Measurements from ENCODE around the gene WDR1.

The WDR1 gene

DNA sequence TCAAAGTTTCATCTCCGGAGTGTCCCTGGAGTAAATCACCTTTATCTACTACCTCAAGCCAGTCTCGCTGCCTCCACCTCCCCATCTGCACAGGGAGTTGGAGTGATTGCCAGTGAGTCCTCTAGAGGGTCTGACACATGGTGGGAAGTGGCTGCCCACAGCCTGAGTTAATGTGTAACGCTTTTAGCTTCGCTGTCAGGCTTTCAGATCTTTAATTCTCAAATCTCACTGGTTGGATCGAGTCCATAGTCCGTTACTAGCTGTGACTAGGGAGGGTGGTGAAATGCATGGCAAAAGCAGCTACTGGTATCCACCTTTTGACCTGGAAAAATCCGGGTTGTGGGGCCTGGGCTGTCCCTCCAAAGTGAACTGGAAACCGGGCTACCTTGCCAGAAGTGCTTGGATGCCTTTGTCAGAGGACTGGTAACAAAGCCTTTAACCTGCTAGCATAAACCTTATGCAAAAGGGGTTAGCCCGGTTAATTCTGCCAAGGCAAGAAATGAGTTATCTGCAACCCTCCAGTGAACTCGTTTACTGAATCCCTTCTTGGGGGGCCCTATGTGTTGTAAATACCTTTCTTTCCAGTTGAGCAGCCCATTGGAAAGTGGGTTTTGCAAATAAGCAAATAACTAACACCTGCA, 5.1 kb upstream of the WDR1 start:
- Histone ChIP-seq H3K9ac (ENCODE audit: low read length in 5 of 5) (no peak overlapping the region), H3K27ac (ENCODE audit: low read depth, low read length) (no peak overlapping the region), H3K4me1 (ENCODE audit: control insufficient read depth in 5 of 5, insufficient read depth in 5 of 5, low read length in 5 of 5) (peaks cover 3 to 35% (median 16%) of the 10 kb centered on the region in 5 donors)

DNA sequence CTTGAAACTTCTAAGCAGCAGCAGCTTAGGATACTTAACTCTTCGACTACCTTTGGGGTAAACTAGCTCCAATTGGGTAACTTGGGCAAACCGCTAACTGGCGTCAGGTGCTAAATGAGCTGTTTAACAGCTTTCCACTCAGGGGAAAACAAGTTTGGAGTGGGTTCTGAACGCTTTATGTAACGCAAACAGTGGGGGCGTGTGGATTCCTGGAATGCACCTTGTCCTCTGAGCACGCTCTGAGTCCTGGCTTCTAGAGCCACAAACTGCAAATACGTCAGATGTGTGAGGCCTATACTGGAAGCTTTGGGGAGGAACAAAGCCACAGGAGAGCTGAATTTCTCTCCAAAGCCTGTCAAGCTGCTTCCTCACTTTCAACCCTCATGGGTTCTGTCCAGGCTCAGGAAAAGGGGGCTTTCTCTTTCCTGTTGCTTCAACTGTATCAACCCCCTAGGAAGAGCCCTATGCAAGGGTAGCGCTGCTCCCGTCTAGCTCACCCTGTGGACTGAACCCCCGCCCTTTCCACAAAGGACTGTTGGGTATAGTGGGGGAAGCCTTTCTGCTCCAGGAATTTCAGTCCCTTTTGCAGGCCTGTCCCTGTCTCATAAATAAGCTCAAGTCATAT, 4.5 kb upstream of the WDR1 start:
- H3K9ac ChIP-seq (ENCODE audit: low read length in 5 of 5), result no peak overlapping the region
- no peak overlapping the region for H3K27ac ChIP-seq (ENCODE audit: low read depth, low read length)
- no peaks in the 10 kb centered on the region for H3K36me3 ChIP-seq (ENCODE audit: control insufficient read depth in 5 of 5, insufficient read depth in 5 of 5, low read length in 5 of 5)
- H3K27me3 ChIP-seq (ENCODE audit: control insufficient read depth in 5 of 5, insufficient read depth in 4 of 5, low read length in 5 of 5), result no peaks in the 10 kb centered on the region
- H3K4me1 ChIP-seq (ENCODE audit: control insufficient read depth in 5 of 5, insufficient read depth in 5 of 5, low read length in 5 of 5), result peaks cover 3 to 35% (median 16%) of the 10 kb centered on the region in 5 donors
- no peaks in the 10 kb centered on the region for H3K9me3 ChIP-seq (ENCODE audit: control insufficient read depth in 5 of 5, low read length in 5 of 5)
- no peak overlapping the region for H3K4me3 ChIP-seq (ENCODE audit: low read depth in 1 of 5, low read length in 5 of 5)

More for the DNA sequence above, 5.1 kb upstream of the WDR1 start:
- H3K4me3 ChIP-seq (ENCODE audit: low read depth in 1 of 5, low read length in 5 of 5), result no peak overlapping the region
- no peaks in the 10 kb centered on the region for H3K36me3 ChIP-seq (ENCODE audit: control insufficient read depth in 5 of 5, insufficient read depth in 5 of 5, low read length in 5 of 5)
- no peaks in the 10 kb centered on the region for H3K9me3 ChIP-seq (ENCODE audit: control insufficient read depth in 5 of 5, low read length in 5 of 5)
- H3K27me3 ChIP-seq (ENCODE audit: control insufficient read depth in 5 of 5, insufficient read depth in 4 of 5, low read length in 5 of 5), result no peaks in the 10 kb centered on the region

GRCh38 chr4:10119773-10120172, 3.2 kb upstream of the WDR1 start:
- no peak overlapping the region for H3K9ac ChIP-seq (ENCODE audit: low read length in 5 of 5)
- no peaks in the 10 kb centered on the region for H3K27me3 ChIP-seq (ENCODE audit: control insufficient read depth in 5 of 5, insufficient read depth in 4 of 5, low read length in 5 of 5)

DNA sequence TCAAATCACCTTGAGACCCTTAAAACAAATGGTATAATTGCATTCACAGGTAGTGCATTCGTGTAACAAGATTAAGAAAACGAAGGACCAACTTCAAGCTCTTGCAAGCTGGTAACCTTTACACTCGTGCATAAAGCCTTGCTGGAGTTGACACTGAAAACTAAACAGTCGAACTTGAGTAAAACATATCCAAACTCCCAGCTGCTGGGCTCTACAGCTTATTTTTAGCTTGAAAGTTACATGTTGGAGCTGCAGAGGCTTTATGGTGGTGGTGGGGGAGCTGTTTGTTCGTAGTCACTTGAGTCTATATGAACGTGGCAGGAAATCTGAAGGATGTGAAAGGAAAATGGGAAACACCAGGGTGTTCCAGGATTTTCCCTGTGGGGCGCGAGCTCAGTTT, 2.7 kb upstream of the WDR1 start:
- no peak overlapping the region for H3K27ac ChIP-seq (ENCODE audit: low read depth, low read length)

More at GRCh38 chr4:10119773-10120172, 3.2 kb upstream of the WDR1 start:
- H3K36me3 ChIP-seq (ENCODE audit: control insufficient read depth in 5 of 5, insufficient read depth in 5 of 5, low read length in 5 of 5), result peaks cover 0 to 4% (median 1%) of the 10 kb centered on the region in 5 donors
- H3K27ac ChIP-seq (ENCODE audit: low read depth, low read length), result no peak overlapping the region
- H3K4me3 ChIP-seq (ENCODE audit: low read depth in 1 of 5, low read length in 5 of 5), result no peak overlapping the region
- no peaks in the 10 kb centered on the region for H3K9me3 ChIP-seq (ENCODE audit: control insufficient read depth in 5 of 5, low read length in 5 of 5)
- peaks cover 10 to 47% (median 29%) of the 10 kb centered on the region in 5 donors for H3K4me1 ChIP-seq (ENCODE audit: control insufficient read depth in 5 of 5, insufficient read depth in 5 of 5, low read length in 5 of 5)

DNA sequence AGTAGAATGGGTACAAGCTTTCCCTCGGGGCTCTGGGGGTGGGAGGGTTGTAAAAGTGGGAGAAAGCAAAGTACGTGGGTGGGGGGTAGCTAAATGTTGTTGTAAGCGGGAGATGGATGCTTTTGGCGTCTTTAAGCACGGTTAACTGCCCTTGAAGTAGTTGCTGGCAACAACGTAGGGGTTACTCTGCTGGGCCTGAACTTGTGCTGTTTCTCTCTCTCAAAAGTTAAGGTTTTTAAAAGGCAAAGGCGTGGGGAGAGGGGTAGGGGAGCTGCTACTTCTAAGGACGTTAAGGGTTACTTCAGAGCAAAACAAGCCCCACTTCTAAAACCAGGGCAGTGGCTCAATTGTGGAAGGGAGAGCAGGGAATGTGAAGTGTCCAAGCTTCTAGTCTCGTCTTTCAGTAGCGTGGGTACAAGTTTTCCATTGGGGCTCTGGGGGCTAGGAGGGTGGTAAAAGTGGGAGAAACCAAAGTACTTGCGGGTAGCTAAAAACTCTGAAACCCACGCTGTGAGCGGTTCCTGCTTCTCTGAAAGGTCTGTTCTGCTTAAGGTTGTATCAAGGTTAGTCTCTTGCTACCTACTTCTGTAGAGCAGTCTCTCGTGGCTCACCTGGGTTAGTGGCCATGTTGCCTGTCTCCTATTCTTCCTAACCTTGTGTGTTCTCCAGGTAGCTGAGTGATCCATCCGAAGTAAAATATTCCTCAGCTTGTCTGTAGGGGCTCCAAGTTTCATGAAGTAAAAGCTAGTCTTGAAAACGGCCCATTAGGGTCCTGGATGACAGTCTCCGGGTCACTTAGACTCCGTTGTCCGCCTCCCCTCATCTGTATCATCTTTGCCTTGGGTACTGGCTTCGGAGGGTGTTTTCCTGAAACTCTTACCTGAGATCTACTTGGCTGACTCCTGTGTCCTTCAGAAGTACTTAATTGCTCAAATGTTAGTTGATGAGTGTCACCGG, 1.7 kb upstream of the WDR1 start:
- H3K4me1 ChIP-seq (ENCODE audit: control insufficient read depth in 5 of 5, insufficient read depth in 5 of 5, low read length in 5 of 5), result peaks cover 9 to 46% (median 33%) of the 10 kb centered on the region in 5 donors
- peak overlapping the region in 1 of 5 donors; percentile 76 for H3K4me3 ChIP-seq (ENCODE audit: low read depth in 1 of 5, low read length in 5 of 5)
- peaks cover 0 to 18% (median 16%) of the 10 kb centered on the region in 5 donors for H3K36me3 ChIP-seq (ENCODE audit: control insufficient read depth in 5 of 5, insufficient read depth in 5 of 5, low read length in 5 of 5)
- H3K9ac ChIP-seq (ENCODE audit: low read length in 5 of 5), result peak overlapping the region in 2 of 5 donors; percentile 87 to 89
- H3K27me3 ChIP-seq (ENCODE audit: control insufficient read depth in 5 of 5, insufficient read depth in 4 of 5, low read length in 5 of 5), result no peaks in the 10 kb centered on the region
- H3K27ac ChIP-seq (ENCODE audit: low read depth, low read length), result peak overlapping the region; percentile 93
- no peaks in the 10 kb centered on the region for H3K9me3 ChIP-seq (ENCODE audit: control insufficient read depth in 5 of 5, low read length in 5 of 5)

More for the DNA sequence above, 2.7 kb upstream of the WDR1 start:
- Histone ChIP-seq H3K27me3 (ENCODE audit: control insufficient read depth in 5 of 5, insufficient read depth in 4 of 5, low read length in 5 of 5) (no peaks in the 10 kb centered on the region), H3K4me3 (ENCODE audit: low read depth in 1 of 5, low read length in 5 of 5) (no peak overlapping the region), H3K9ac (ENCODE audit: low read length in 5 of 5) (no peak overlapping the region), H3K36me3 (ENCODE audit: control insufficient read depth in 5 of 5, insufficient read depth in 5 of 5, low read length in 5 of 5) (peaks cover 0 to 9% (median 6%) of the 10 kb centered on the region in 5 donors), H3K9me3 (ENCODE audit: control insufficient read depth in 5 of 5, low read length in 5 of 5) (no peaks in the 10 kb centered on the region), H3K4me1 (ENCODE audit: control insufficient read depth in 5 of 5, insufficient read depth in 5 of 5, low read length in 5 of 5) (peaks cover 10 to 48% (median 32%) of the 10 kb centered on the region in 5 donors)

DNA sequence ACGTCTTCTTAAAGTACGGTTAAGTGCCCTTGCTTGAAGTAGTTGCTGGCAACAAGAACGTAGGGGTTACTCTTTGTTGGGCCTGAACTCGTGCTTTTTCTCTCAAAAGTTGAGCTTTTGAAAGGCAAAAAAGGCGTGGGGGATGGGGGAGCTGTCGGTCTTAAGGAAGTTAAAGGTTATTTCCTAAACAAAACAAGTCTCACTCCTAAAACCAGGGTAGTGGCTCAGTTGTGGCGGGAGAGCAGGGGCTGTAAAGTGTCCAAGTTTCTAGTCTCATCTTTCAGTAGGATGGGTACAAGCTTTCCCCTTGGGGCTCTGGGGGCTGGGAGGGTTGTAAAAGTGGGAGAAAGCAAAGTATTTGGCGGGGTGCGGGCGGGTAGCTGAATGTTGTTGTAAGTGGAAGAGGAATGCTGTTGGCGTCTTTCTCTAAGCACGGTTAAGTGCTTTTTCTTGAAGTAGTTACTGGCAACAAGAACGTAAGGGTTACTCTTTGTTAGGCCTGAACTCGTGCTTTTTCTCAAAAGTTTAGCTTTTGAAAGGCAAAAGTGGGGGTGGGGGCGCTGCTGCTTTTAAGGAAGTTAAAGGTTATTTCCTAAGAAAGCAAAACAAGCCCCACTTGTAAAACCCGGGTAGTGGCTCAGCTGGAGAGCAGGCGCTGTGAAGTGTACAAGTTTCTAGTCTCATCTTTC, 904 bp upstream of the WDR1 start:
- Histone ChIP-seq H3K27ac (ENCODE audit: low read depth, low read length) (peak overlapping the region; percentile 93), H3K27me3 (ENCODE audit: control insufficient read depth in 5 of 5, insufficient read depth in 4 of 5, low read length in 5 of 5) (no peaks in the 10 kb centered on the region), H3K9ac (ENCODE audit: low read length in 5 of 5) (peak overlapping the region; percentile 21 to 89 (median 86)), H3K36me3 (ENCODE audit: control insufficient read depth in 5 of 5, insufficient read depth in 5 of 5, low read length in 5 of 5) (peaks cover 0 to 26% (median 24%) of the 10 kb centered on the region in 5 donors), H3K9me3 (ENCODE audit: control insufficient read depth in 5 of 5, low read length in 5 of 5) (no peaks in the 10 kb centered on the region), H3K4me3 (ENCODE audit: low read depth in 1 of 5, low read length in 5 of 5) (peak overlapping the region; percentile 73 to 76 (median 74)), H3K4me1 (ENCODE audit: control insufficient read depth in 5 of 5, insufficient read depth in 5 of 5, low read length in 5 of 5) (peaks cover 9 to 44% (median 33%) of the 10 kb centered on the region in 5 donors)

DNA sequence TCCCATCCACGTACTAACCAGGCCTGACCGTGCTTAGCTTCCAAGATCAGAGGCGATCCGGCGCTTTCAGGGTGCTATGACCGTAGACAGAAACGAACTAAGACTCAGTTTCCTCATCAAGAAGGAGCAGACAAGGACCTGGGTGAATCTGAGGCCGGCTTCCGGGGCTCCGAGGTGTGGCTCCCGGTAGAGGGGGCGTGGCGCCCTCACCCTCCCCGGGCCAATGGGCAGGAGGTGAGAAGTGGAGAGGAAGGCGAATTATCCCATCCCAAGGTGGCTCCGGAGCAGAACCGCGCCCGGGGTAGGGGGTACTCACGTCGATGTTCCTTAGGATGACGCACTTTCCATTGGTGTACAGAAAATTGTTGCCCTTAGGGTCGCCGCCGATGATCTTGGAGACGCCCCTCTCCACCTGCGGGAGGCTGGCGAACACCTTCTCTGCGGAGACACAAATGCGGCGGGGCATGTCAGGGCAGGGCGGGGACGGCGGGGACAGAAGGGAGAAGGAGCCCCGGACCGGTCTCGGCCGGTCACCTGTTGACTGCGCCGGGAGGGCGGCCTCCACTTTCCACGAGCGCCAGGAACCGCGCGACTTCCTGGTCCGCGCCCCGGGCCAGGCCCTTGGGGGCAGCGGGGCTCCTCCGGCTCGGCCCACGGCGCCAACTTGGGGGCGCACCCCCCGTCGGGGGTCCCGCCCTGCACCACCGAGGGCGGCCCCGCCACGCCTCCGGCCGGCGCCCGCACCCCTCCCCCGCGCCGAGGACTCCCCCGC, 616 bp downstream of the WDR1 start:
- Histone ChIP-seq H3K27ac (ENCODE audit: low read depth, low read length) (peak overlapping the region; percentile 93), H3K4me3 (ENCODE audit: low read depth in 1 of 5, low read length in 5 of 5) (peak overlapping the region; percentile 75 to 89 (median 82)), H3K9ac (ENCODE audit: low read length in 5 of 5) (peak overlapping the region; percentile 38 to 77 (median 69)), H3K36me3 (ENCODE audit: control insufficient read depth in 5 of 5, insufficient read depth in 5 of 5, low read length in 5 of 5) (peaks cover 0 to 41% (median 39%) of the 10 kb centered on the region in 5 donors), H3K9me3 (ENCODE audit: control insufficient read depth in 5 of 5, low read length in 5 of 5) (no peaks in the 10 kb centered on the region), H3K4me1 (ENCODE audit: control insufficient read depth in 5 of 5, insufficient read depth in 5 of 5, low read length in 5 of 5) (peaks cover 9 to 54% (median 40%) of the 10 kb centered on the region in 5 donors), H3K27me3 (ENCODE audit: control insufficient read depth in 5 of 5, insufficient read depth in 4 of 5, low read length in 5 of 5) (no peaks in the 10 kb centered on the region)

DNA sequence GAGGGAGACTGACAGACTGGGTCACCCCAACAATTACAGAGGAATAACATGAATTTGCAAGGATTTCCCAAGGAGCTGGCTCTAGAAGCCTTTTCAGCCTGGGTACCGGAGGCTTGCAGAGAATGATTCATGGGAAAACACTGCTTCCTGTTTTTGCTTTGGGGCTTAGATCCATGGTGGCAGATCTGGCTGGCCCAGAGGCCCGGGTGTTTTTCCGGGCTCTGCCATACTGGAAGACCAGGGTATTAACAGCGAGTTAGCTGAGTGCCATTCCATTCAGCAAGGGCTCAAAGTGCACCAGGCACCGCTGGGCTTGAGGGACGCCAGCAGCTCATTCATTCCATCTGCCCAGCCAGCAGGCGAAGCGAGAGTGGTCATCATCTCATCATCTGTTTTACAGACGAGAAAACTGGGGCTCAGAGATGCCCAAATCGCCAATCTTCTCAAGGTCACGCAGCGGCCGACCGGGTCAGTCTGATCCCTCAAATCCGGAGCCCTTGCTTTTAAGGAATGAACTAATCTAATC, 1.3 kb downstream of the WDR1 start:
- peaks cover 9 to 60% (median 44%) of the 10 kb centered on the region in 5 donors for H3K4me1 ChIP-seq (ENCODE audit: control insufficient read depth in 5 of 5, insufficient read depth in 5 of 5, low read length in 5 of 5)
- no peaks in the 10 kb centered on the region for H3K9me3 ChIP-seq (ENCODE audit: control insufficient read depth in 5 of 5, low read length in 5 of 5)
- peaks cover 0 to 48% (median 46%) of the 10 kb centered on the region in 5 donors for H3K36me3 ChIP-seq (ENCODE audit: control insufficient read depth in 5 of 5, insufficient read depth in 5 of 5, low read length in 5 of 5)

More for the DNA sequence above, 1.3 kb downstream of the WDR1 start:
- H3K27ac ChIP-seq (ENCODE audit: low read depth, low read length), result peak overlapping the region; percentile 93
- no peaks in the 10 kb centered on the region for H3K27me3 ChIP-seq (ENCODE audit: control insufficient read depth in 5 of 5, insufficient read depth in 4 of 5, low read length in 5 of 5)
- H3K4me3 ChIP-seq (ENCODE audit: low read depth in 1 of 5, low read length in 5 of 5), result peak overlapping the region; percentile 75 to 89 (median 82)
- H3K9ac ChIP-seq (ENCODE audit: low read length in 5 of 5), result peak overlapping the region; percentile 16 to 77 (median 69)

Data from subcutaneous abdominal adipose tissue (tissue), 5 donors.